ENCODE results near the gene XYLT1.
A peak's percentile ranks its signal among the peaks of the same experiment; 100 is the strongest.

Gene XYLT1

GRCh38 chr16:17369421-17370222 lies 101.1 kb downstream of the XYLT1 start:
- DNase-seq = no peak

DNA sequence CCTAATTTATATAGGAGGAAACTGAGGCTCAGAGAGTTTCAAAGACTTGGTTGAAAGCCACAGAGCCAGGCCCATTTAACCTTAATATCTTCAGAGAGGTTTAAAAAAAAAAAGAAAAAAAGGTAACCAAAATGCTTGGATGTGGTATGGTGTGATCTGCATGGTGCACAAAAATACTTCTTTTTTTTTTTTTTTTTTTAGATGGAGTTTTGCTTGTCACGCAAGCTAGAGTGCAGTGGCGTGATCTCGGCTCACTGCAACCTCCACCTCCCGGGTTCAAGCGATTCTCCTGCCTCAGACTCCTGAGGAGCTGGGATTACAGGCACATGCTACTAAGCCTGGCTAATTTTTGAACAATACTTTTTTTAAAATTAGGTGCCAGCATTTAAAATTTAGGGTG lies 101.8 kb downstream of the XYLT1 start:
- no peak for DNase-seq

DNA sequence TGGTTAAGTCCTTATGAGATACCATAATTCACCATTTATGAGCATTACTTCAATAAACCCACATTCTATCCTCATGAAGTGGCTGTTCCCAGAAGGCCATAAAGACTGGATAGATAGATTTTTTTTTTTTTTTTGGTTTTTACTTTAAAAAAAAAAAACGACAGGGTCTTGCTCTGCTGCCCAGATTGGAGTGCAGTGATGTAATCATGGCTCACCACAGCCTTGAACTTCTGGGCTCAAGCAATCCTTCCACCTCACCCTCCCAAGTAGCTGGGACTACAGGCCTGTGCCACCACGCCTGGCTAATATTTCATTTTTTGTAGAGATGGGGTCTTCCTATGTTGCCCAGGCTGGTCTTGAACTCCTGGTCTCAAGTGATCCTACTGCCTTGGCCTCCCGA lies 102.3 kb downstream of the XYLT1 start:
- DNase-seq = no peak

- no peak for DNase-seq
These were observed 102.8 kb downstream of the XYLT1 start for GRCh38 chr16:17367923-17368322.

DNA sequence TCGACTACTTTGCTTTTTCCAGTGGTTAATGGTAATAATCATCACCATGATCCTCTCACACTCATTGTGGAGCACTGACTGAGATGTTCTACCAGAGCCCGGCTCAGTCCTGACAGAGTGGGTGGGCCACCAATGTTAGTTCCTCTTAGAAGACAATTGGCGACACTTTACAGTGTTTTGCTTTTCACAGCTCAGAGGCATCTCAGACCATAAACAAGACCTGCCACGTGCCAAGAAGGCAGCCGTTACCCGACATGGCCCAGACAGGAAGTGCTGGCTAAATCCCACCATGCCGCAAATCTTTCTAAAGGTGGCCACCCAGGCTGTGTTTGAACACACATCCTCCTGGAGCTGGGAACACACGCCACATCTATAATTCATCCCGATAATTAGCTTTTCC lies 103.7 kb downstream of the XYLT1 start:
- DNase-seq = no peak

DNA sequence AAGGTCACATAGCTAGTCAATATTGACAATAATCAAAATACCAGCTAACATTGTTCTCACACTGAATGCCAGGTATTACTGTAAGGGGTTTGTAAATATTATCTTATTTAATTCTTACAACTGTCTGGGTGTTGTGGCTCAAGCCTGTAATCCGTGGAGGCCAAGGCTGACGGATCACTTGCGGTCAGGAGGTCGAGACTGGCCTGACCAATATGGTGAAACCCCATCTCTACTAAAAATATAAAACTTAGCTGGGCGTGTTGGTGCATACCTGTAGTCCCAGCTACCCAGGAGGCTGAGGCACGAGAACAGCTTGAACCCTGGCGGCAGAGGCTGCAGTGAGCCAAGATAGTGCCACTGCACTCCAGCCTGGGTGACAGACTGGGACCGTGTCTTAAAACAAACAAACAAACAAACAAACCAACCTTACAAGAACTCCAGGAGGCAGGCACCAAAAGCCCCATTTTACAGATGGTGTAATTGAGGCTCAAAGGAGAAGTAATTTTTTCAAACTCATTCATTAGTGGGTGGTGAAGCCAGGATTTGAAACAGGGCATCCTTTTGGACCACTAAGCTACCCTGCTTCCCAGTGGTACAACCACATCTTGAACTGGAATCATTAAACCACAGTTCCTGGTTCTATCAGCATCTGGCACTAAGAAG lies 104.3 kb downstream of the XYLT1 start:
- DNase-seq = no peak

GRCh38 chr16:17365591-17366298 lies 105.0 kb downstream of the XYLT1 start:
- DNase-seq = no peak

DNA sequence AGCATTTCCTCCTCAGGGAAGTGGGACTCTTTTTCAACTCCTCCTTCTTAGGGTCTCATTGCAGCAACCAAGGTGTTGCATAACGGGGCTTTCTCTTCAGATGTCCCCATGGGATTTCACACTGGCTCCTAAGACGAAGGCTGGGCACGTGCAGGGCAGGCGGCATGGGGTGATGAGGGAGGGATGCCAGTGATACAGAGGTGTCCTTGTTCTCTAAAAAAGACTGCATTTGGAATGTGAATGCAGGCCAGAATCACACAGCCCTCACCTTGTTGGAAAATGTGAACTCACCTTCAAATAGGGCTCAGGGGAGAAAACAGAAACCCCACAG lies 105.6 kb downstream of the XYLT1 start:
- no peak for DNase-seq

DNA sequence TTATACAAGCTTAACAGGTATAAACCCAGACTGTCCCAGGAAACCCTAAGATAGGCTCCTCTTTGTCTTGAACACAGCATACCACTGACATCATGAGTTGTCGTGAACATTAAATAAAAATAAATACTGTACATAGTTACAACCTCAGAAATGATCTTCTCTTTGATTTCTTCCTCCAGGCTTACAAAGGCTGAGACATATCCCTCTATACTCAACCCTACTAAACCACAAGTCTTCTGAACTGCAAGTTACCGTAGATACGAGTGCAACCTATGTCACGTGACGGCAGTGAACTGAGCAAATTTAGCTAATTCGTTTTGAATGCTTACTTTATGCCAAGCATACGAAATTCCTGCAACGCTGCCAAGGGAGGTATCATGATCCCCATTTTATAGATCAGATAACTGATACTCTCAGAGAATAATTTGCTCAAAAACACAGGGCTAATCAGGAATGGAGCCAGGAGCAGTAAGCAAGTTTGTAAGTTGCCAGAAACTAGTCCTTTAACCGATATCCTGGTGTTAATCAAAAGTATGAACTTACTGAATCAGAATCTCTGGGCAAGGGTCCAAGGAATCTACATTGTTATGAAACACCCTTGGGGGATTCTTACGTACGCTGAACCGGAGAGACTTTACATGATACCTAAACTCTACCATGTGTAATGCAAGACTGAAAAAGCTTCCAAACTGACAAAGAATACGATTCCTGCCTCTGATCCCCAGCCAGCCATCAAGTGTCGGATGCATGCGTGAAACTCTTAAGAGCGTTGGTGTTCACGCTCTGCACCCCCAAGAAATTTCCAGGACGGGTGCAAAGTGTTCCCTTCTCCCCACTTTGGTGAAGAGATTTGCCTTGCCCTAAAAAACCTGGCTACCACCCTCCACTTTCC lies 106.2 kb downstream of the XYLT1 start:
- peak; percentile 82 for DNase-seq

- no peak for DNase-seq
These were observed 107.8 kb downstream of the XYLT1 start for GRCh38 chr16:17362946-17363345.

DNA sequence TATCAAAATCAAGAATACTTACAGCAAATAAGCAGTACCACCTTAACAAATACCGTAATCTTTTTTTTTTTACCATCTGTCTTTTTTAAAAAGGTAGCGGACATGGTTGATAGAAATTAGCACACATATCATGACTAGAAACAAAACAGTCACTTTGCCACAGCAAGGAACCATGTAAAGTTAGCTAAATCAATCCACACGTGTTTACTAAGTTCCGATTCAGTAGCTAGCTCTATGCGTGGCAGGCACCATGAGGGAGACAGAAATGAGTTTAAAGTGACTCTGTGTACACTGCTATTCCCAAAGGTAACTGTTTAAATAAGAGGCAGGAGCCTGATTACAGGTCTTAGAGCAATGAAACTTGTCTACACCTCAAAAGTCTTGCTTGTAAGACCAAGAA lies 108.6 kb downstream of the XYLT1 start:
- DNase-seq = peak; percentile 86

DNA sequence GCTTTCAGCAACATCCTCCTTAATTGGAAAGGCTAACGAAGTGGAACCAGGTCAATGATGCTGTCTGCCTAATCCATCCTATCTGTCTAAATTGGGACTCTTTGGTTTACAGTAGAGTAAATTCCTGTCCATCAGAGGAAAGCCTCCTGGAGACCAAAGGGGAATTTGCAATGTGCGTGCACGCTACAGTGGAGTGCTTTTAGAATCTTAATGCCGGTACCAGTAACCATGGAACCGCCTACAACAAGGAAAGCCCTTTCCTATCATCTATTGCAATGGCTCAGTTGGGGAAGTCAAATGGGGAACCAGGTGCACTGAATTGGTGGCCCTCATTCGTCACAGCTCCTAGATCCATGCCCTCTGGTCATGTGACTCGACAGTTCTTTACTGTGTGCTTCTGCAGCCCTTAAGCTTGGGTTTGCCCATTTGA lies 110.1 kb downstream of the XYLT1 start:
- DNase-seq = peak; percentile 60

GRCh38 chr16:17359788-17360390 lies 110.9 kb downstream of the XYLT1 start:
- DNase-seq = peak; percentile 86

GRCh38 chr16:17358846-17359245 lies 111.9 kb downstream of the XYLT1 start:
- DNase-seq = no peak

DNA sequence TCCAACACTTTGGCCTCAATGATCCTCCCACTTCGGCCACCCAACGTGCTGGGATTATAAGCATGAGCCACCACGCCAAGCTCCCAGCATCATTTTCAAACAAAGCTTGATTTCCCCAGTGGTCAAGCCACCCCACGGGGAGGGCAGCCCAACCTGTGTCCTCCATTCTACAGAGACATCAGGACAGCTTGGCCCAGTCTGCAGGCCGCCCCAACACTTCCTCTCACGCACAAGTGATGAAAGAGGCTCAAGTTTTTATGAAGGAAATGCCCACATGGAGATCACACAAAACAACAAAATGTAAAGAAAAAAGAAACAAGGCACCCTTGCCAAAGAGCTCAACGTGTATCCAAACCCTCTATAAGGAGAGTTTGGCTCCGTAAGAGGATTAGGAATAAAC lies 112.4 kb downstream of the XYLT1 start:
- DNase-seq = no peak

- no peak for DNase-seq
These were observed 113.3 kb downstream of the XYLT1 start for GRCh38 chr16:17357307-17358062.

DNA sequence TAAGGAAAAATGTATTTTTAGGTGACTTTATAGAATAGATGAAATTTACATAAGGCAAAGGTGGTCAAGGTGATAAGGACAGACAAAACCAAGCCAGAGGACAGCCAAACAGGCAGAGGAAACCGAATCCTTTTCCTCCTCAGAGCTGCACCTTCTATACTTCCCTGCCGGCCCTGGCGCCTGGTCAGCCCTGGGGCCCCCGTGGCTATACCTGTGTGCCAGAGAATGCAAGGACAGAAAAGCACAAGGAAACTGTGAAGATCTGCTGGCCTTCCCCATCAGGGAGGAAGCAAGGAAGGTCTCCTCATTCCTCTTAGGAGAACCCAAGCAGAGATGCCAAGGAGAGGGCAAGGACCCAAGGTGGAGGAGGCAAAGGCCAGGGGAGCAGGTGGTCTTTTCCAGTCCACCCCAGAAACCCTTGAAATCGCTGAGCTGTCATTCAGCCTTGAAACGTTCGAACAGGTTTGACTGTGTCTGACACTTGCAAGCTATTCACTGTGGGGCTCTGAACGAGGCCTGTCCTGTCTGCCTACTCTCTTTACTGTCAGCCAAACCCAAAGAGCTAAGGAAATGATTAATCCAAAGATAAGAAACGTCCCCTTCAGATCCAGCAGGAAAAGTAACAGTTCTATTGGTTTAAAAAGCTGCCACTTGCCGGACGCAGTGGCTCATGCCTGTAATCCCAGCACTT lies 114.4 kb downstream of the XYLT1 start:
- no peak for DNase-seq

DNA sequence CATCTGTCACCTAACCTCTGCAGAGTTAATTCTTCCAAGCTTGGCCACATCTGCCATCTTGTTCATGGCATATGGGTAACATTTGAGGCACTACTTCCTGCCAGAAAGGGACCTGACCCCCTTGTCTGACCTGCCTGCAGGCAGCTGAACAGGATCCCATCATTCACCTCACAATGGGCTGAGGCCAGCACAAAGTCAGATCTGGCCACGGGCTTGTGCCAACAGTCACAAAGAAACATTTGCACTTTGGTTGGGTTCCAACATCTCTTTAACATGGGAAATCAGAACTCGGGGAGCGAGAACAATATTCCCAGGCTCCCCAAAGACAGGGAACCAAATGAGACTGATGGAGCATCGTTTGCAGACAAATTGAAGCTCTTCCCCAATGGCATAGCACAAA lies 116.1 kb downstream of the XYLT1 start:
- DNase-seq = no peak

DNA sequence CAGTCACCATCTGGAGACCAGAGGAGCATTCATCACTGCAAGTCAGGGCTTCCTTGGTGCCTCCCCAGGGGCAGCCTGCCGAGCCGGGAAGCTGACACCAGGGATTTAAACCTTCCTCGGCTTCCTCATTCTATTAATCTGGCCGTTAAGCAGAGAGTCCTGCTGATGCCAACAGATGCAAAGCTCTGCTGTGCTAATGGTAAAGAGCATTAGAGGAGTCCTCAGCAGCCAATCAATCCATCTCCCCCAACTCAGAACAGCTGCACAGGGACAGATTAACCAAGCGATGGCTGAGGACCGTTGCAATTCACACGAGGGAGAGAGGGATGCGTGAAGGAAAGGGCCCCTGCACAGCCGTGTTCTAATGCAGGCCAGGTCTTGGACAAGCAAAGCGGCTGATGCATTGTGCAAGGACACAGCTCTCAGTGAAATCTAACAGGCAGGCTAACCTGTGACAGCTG lies 116.6 kb downstream of the XYLT1 start:
- DNase-seq = no peak

- DNase-seq = no peak
These were observed 117.2 kb downstream of the XYLT1 start for GRCh38 chr16:17353561-17353960.

DNA sequence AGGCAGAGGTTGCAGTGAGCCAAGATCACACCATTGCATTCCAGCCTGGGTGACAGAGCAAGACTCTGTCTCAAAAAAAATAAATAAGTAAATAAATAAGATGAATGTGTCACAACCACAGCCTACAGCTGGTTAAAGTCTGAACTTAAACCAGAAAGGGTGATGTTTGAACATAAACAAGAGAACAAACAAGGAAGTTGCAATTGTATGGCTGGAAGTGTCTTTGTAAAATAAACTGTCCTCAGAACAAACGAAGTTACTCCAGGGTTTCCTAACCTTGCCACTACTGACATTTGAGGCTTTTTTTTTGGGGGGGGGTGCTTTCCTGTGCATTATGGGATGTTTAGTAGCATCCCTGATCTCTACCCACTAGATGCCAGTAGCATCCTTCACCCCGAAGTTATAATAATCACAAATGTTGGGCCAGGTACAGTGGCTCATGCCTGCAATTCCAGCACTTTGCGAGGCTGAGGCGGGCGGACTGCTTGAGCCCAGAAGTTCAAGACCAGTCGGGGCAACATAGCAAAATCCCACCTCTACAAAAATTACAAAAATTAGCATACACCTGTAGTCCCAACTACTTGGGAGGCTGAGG lies 119.2 kb downstream of the XYLT1 start:
- DNase-seq = no peak

All from DMS79 treated with DMSO at 0.1 percent for 48 hours (cell line).